WTC11 (cell line): ENCODE measurements around the gene SRRM2.

Experiments used
- ATF3 ChIP-seq: sonication (generic); formaldehyde crosslinking; conservative IDR thresholded peaks from 2 replicates; pipeline ENCODE4 v1.8.1; 2022; ENCODE audit warnings: mild to moderate bottlenecking, missing genetic modification reagents
- ELF4 ChIP-seq: sonication (generic); formaldehyde crosslinking; IDR thresholded peaks from 2 replicates; pipeline ENCODE4 v1.8.1; 2022; ENCODE audit warnings: low read depth, mild to moderate bottlenecking, moderate library complexity, missing genetic modification reagents

GRCh38 chr16:2766430-2767139 is 14.1 kb downstream of the SRRM2 start:
- TF ChIP-seq ELF4 (CRISPR knock-in tag): no peak
- no peak for TF ChIP-seq ATF3
